Amniotic epithelial cell (primary cell): Measurements from ENCODE around the gene MKNK2.
"Not testable (repeated sequence)": the region's sequence is repeated elsewhere in the genome, so short reads cannot be mapped to it uniquely, and the experiment has no call there.

ENCODE experiments used
- DNase-seq: peaks from one replicate; pipeline ENCODE4 v3.0.0-alpha.2; 2010; ENCODE audit warnings: low read depth

Gene MKNK2

DNA sequence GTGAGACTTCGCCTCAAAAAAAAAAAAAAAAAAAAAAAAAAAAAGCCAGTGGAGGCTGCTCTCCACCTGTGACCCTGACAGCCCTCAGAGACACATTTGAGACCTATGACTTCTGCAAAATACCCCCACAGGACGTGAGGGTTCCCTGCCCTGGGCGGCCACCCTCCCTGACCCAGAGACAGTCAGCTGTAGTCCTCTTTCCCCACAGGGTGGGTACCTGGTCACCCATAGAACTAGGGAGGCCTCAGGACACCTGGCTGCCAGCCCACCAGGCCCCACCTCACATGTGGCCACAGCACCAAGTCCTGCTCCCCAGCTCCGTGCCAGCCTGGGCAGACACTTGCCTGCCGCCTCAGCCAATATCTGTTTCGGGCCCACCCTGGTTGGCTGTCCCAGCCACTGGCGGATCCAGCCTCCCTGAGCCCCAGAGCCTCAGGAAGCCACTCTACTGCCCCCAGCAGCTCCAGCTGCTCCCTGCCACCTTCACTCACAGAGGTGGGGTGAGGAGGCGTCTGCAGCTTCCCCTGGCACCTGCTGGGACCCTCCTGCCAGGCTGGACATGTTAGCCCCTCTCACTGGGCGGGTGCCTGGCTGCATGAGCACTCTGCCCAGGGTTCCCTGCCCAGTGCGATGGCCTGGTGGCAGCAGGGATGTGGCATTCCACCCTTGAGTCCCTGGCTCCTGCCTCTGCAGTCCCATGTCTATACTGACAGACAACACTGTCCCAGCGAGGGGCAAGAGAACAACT is 6.9 kb downstream of the MKNK2 start:
- no peak for DNase-seq

DNA sequence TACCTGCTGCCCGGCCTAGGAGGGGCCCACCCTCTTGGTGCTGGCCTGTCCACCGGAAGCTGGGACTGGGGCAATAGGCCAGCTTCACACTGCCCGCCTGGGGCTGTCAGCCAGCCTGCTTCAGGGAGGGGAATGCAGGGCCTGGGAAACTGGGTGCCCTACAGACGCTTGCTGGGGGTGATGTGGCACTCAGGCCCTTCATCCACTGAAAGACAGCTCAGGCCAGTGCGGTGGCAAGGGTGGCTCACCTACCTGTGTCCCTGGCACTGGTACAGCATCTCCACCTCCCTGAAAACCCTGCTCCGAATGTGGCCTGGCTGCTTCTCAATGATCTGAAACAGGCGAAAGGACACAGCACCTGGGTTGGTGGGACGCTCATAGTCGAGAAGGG is 7.8 kb downstream of the MKNK2 start:
- no peak for DNase-seq

DNA sequence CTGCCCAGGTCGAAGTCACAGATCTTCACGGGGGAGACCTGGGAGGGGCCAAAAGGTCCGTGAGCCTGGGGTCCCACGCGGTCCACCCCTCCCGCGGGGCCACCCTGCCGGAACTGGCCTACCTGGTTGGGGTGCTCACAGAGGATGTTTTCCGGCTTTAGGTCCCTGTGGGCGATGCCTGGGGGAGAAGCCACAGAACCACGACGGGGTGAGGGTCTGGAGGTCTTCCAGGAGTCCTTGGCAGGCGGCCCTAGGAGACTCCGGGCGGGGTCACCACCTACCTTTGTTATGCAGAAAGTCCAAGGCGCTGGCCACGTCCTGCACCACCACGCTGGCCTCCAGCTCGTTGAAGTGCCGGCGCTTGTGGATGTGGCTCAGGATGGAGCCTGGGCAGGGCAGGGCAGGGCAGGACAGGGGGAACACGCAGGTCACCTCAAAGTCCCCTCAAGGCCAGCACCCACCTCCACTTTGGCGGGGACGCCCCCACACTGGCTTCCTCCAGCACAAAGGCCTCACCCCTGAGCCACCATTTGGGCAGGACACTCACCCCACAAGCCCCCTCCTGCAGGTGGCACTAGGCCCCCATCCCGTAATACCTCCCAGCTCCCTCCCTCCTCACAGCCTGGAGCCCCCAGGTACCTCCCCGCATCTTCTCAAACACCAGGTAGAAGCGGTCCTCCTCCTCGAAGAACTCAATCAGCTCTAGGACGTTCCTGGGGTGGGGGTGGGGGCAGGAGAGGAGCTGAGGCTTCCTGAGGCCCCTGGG is 8.4 kb downstream of the MKNK2 start:
- DNase-seq: no peak

DNA sequence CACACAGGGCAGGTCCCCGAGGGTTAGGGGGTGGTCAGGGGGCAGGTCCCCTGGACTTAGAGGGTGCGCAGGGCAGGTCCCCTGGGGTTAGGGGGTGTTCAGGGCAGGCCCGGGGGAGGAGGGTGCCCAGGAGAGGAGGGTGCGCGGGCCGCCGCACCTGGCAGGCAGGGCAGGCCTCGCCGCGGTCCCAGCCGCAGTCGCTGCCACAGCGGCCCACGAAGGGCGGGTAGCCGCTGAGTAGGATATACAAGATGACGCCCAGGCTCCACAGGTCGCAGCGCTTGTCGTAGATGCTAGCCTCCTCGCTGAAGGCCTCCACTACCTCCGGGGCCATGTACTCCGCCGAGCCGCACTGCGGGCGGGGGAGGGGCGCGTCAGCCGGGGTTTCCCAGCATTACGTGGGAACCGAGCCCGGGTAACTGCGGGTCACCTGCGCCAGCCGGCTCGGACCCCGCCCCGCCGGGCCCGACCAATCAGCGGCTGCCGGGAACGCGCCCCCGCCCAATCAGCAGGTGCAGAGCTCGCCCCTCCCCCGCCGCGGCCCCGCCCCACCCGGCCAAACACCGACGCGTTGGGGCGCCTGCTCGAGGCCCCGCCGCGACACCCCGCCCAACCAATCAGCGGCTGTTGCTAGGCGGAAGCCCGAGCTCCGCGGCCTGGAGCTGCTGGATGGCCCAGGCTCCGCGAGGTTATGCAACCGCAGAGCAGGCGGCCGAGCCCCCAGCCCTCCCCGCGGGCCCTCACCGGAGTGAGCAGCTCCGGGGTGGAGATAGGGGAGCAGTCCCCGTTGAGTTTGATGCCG is 9.2 kb downstream of the MKNK2 start:
- DNase-seq: peak; percentile 94

DNA sequence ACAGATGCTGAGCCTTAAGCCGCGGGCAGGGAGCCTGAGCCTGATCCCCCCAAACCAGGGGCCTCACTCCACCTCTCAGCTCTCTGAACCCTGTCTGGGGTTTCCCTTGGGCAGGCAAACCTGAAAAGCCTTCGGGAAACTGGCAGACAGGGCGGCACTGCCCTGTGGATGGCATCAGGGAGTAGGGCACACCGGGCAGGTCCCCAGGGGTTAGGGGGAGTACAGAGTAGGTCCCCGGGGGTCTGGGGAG is 9.7 kb downstream of the MKNK2 start:
- DNase-seq: no peak

DNA sequence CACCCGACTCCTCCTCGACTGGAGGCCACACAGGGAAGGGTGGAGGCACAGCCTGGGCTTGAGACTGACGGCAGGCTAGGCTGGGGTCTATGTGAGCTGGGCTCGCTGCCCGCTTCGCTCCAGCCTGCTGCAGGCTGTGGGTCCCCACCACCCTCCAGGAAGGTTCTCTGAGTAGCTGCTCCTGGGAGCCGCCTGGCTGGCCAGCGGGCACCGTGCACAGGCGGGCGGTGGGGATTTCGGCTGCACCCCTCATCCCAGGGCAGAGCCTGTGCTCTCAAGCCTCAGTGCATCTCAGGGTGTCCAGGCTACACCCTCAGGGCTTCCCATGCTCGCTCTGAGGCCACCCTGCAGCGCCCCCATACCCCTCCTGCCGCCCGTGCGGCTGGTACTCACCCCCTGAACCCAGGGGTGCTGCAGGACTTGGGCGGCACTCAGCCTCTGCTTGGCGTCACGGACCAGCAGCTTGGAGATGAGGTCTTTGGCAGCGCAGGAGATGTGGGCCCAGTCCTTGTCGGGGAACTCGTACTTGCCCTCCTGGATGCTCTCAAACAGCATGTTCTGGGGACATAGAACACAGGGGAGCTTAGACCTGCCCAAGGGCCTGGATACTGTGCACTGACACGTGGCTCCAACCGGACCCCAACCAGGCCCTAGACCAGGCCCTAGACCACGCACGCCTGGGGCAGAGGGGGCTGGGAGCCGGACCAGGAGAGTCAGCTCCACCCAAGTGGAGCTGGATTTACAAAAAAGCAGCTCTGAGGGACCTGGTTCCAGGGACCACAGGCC is 10.2 kb downstream of the MKNK2 start:
- no peak for DNase-seq

DNA sequence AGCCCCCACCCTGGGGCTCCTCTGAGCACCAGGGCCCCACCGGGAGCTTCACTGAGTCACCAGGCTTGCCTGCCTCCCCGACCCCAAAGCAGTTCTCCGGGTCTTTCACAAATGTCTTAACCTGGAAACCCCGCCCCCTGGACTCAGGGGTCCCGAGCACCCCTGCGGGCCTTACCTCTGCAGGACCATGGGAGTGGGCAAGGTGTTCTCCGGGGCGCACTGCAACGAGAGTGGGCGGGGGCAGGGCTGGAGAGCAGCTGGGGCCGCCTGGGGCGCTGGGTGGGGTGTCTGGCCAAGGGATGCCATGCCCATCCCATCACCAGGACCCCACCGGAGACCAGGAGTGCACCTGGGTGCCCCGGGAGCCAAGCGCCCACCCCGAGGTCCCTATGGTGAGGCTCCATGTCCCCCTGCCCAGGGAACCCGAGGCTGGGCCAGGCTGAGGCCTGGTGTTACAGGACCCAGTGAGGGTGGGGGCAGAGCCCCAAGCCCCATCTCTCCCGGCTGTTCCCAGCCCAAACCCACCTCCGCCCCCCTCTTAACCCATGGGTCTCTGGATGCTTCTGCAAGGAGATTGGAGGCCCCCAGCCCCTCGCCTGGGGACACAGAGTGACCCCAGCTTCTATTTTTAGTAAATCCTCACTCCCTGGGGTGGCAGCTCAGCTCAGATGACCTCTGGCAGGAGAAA is 10.9 kb downstream of the MKNK2 start:
- DNase-seq: no peak

DNA sequence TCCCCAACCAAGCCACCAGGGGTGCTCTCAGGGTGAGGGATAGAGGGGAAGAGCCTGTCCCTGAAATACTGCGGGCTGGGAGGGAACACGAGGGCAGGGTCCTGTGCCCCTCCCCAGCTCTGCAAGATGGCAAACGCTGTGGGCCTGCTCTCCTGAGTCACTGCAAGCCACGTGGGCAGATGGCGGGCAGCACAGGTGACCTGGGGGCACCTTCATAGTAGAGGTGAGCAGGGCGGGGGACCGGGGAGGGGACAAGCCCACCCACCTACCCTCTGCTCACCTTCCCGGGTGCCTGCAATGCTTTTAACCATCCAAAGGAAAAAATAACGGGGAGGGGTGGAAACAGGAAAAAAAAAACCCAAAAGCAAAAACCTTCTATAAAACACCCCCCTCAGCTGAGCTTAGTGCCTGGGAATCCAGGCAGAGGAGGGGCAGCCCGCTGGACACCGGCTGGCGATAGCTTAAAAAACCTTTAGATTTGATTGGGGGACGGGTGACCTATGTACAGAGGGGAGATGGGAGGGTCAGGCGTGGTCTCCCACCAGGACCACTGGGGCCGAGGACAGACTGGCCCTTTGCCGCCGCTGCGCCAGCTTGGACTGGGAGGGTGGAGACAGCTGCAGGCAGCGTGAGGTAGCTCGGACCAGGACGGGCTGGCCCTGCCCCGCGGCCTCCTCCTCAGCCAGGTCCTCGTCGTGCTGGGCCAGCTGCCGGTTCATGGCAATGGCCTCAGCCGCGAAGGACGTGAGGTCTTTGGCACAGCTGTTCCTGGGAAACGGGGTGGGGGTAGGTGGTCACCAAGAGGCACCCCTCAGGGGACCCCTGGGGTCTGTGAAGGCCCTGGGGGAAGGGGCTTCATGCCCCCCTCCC is 11.7 kb downstream of the MKNK2 start:
- no peak for DNase-seq

DNA sequence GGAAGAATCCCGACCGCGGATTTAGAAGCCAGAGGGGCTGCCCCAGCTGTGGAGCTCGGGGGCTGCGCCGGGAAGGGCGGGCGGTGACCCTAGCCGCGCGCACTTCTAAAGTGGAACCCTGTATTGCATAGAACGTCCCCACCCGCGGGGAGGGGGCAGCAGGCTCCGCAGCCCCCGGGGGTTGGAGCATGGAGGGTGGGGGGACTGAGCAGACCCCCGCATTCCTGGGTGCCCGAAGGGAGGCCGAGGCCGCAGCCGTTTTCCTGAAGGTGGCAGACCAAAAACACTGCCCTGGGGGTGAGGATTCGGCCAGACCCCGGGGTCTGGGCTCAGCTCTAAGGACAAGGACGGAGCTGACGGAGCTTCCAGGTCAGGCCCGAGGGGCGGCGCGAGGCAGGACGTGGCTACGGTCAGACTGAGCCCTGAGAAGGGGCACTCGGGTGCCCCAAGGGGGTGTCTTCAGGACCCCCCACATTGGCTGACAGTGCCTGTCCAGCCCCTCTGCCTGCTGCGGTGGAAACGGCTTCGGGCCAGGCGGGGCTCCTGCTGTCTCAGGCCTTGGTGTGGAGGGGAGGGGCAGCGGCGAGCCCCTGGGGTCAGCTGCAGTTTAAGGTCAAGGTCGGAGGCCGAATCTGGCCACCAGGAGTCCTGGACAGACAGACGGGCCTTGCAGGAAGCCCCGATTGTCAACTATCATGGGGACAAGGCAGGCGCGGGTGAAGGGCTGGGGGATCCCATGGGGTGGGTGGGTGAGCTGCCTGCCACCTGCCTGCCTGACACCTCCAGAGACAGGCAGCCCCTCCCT is 12.6 kb downstream of the MKNK2 start:
- no peak for DNase-seq

DNA sequence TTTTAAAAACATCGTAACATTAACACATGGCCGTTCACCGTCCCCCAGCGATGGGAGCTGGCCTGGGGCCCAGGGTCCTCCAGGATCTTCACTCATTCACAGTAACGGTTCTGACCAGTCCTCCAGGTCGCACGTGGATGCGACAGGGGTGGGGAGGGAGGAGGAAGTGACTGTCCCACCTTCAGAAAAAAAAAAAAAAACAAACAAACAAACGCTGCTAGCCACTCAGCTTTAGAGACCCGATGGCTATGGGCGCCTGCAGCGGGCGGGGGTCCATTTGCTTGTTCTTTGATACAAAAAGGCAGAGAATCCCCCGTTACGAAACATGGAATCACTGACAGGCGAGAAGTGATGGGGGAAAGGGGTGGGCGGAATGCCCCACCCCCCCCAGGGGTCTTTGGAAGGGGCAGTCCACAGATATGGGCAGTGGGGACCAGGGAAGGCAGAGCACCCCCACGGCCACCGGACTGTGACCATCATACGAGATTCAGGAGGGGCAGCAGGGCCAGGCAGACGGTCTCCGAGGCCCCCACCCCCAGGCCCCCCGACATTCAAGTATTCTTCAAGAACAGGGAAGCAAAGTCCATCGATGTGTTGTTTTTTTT is 13.3 kb downstream of the MKNK2 start:
- DNase-seq: no peak

DNA sequence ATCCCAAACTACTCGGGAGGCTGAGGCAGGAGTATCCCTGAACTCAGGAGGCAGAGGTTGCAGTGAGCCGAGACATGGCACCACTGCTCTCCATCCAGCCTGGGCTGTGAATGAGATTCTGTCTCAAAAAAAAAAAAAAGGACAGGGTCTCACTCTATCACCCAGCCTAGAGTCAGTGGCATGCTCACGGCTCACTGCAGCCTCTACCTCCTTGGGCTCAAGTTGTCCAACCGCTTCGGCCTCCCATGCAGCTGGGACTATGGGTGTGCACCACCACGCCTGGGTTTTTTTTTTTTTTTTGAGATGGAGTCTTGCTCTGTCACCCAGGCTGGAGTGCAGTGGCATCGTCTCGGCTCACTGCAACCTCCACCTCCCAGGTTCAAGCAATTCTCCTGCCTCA is 14.6 kb downstream of the MKNK2 start:
- DNase-seq: no peak

DNA sequence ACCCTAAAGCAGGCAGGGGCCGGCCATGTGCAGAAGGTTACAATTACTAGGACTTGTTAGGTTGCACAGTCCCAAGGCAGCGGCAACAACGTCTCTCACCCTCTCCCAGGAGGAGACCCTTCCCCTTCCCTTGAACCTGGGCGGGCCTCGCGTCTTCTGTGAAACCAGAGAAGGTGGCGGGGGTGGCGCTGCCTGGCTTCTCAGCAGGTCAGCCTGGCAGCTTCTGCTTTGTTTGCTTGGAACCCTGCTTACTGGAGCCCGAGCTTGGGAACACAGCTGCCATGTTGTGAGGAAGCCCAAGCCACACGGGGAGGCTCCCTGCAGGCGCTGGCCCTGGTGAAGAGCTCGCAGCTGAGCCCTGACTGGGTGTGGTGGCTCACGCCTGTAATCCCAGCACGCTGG is 15.5 kb downstream of the MKNK2 start:
- DNase-seq: no peak

DNA sequence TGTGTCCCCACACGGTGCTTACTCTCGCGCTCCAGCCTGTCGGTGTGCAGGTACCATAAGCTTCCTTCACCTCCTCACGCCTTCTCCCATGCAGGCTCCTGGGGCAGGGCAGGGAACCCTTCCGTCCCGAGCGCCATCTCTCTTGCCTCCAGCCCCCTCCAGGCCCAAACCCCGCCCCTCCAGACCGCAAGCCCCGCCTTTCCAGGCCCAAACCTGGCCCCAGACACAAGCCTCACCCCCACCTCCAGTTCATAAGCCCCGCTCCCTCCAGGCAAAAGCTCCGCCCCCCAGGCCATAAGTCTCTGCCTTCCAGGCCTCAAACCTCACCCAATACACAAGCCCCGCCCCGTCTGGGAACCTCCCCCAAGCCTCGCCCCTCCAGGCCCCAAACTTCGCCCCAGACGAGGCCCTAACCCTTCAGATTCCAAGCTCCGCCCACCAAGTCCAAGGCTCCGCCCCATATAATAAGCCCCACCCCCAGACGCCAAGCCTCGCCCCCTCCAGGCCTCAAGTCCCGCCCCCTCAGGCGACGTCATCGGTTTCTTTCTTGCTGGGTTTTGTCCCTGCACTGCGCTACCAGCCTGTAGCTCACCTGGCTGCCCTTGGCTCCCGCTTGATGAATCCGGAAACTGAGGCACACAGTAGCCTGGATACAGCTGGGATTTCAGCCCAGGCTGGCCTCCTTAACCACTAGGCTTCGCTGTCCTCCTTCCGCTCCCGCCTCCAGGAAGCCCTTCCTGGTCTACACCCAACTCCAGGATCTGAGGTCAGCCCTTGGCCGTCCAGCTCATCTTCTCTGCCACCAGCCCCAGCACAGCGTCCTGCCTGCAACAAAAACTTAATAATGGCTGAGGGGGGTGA is 16.1 kb downstream of the MKNK2 start:
- DNase-seq: peak; percentile 40

DNA sequence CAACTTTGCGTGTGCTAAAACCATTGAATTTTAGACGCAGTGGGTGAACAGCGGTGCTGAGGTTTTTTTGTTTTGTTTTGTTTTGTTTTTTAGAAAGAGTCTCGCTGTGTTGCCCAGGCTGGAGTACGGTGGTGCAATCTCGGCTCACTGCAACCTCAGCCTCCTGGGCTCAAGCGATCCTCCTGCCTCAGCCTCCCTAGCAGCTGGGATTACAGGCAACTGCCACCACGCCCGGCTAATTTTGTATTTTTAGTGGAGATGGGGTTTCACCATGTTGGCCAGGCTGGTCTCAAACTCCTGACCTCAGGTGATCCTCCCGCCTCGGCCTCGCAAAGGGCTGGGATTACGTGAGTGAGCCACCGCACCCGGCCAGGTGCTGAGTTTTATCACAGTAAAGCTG is 16.8 kb downstream of the MKNK2 start:
- DNase-seq: not testable (repeated sequence)

DNA sequence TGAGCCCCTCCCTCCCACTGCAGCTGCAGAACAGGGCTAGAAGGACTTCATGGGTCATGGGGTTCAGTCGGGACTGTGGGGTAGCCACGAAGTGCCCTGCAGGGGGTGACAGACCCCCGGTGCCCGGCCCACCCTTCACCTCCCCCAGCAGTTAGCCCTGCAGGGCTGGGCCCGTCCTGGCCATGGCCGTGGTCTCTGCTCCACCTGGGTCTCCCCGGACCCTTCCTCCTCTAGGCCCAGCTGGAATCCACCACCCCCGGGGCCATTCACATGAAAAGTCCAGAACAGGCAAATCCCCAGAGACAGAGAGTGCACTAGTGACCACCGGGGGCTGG is 17.3 kb downstream of the MKNK2 start:
- DNase-seq: no peak

DNA sequence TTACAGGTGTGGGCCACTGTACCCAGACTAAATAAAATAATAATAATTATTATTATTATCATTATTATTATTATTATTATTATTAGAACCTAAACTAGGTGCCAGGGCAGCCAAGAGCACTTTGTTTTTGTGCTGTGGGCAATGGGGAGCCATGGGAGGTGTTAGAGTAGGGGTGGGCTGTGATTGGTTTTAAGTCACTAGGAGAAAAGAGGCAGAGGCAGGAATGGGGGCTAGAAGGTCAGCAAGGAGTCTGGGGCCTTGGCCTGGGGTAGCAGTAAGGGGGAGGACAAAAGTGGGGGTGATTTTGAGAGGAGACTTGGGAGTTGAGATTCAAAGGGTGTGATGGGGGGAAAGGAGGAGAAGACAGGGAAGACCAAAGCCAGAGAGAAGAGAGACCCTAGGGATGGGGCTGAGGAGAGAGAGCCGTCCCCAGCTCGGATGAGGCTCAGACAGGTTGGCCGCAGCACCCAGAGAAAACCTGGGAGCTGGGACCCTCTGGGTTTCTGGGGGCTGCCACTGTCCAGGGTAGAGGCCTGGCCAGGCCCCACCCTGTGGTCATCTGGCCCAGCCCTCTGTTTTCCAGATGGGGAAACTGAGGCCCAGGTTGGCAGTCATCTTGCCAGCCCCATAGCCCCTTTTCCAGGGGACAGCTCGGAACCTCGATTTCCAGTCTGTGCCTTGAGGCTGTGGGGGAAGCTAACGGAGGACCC is 17.8 kb downstream of the MKNK2 start:
- no peak for DNase-seq

DNA sequence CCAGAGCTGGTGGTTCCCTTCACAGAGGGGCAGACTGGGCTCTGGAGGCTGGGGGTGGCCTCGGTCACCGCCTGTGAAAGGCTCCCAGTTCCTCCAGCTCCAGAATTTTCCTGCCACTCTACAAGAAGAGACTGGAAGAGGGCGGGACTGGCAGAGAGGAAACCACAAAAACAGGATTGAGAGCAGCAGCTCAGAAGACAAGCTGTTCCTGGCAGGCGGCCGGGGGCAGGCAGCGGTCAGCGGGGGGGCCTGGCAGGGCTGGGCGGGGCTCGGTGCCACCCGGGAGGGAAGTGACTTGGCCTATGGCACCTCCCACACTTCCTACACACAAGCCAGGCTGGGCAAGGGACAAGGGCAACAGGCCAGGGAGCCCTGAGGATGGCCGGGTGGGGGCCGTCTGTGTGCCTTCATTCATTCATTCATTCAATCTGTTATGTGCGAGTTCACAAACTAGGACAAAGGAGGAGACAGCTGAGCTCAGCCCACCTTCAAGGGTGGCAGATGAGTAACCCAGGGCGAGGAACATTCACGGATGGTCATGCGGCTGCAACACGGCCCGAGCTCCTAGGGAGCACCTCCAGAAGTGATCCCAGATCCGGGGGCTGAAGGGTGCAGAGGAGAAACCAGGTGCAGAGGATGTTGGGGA is 18.6 kb downstream of the MKNK2 start:
- DNase-seq: peak; percentile 93

DNA sequence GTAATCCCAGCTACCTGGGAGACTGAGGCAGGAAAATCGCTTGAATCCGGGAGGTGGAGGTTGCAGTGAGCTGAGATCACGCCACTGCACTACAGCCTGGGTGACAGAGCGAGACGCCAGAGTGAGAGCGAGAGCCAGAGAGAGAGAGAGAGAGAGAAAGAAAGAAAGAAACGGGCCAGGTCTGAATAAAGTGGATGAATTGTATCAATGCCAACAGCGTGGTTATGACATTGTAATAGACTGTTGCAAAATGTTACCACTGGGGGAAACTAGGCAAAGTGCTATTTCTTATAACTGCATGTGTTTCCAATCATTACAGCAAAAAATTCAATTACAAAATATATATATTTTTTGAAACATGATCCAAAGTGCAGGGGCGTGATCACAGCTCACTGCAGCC is 23.7 kb downstream of the MKNK2 start:
- DNase-seq: peak; percentile 73
